Measurements from ENCODE around the gene BUB3.
"Not testable (repeated sequence)": the region's sequence is repeated elsewhere in the genome, so short reads cannot be mapped to it uniquely, and the experiment has no call there.

BUB3 gene

GRCh38 chr10:123154711-123155505 is 706 bp downstream of the BUB3 start:
- no peak for DNase-seq

DNA sequence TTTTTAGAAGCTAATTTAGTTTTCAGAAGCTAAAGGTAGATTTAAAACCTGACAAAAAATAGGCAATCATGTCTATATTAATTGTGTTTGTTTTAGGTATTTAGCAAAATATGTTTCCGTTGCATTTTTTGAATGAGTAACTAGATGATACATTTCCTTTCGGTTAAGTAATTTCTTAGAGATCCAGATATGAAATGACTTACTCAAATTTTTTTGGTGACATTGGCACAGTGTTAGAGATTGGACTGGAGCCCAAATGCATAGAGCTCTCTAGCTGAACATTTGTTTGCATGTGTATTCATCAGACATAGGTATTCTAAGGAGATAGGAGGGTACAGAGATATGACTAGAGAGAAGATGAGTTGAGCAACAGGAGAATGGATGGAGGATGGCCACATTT is 1.9 kb downstream of the BUB3 start:
- DNase-seq = no peak

- no peak for DNase-seq
Observed at GRCh38 chr10:123157210-123157609, 3.0 kb downstream of the BUB3 start.

DNA sequence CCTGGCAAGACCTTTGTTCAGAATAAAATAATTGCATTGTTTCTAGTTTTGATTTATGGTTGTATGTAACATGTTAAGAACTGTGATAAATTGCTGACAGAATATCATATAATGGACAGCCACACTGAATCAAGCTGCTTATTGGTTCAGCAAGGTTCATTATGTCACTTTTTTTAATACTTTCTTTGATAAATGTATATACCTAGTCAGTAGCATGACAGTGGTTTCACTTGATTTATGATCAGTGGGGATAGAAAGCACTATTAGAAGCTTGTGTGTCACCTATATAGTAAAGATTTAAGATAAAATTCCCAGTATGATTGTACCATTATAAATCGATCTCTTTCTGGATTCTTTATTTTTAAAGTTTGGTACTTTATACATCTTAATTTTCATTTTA is 4.5 kb downstream of the BUB3 start:
- DNase-seq = no peak

- no peak for DNase-seq
Observed at GRCh38 chr10:123160311-123160980, 6.2 kb downstream of the BUB3 start.

- no peak for DNase-seq
Observed at GRCh38 chr10:123164319-123164718, 10.1 kb downstream of the BUB3 start.

- DNase-seq = no peak
Observed at GRCh38 chr10:123165445-123166072, 11.4 kb downstream of the BUB3 start.

DNA sequence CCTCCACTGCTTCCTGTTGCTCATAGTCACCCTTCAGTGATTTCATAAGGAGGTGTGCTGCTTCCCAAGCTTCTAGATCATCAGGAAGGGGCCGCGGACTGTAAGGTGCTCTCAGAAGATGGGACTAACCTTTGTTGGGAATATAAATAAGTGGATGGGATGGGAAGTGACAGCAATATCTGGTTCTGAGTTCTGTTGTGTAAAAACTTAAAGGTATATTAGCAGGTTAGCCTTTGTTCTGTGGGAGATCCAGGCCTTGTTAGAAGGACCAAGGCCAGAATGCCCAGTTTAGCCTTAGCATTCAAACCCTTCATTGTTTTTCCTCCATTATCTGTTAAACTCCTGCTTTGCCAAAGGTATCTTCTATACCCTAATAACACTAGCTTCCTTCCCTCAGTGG is 12.4 kb downstream of the BUB3 start:
- DNase-seq = no peak

- no peak for DNase-seq
Observed at GRCh38 chr10:123170961-123171360, 16.8 kb downstream of the BUB3 start.

GRCh38 chr10:123171616-123172015 is 17.4 kb downstream of the BUB3 start:
- DNase-seq = not testable (repeated sequence)

DNA sequence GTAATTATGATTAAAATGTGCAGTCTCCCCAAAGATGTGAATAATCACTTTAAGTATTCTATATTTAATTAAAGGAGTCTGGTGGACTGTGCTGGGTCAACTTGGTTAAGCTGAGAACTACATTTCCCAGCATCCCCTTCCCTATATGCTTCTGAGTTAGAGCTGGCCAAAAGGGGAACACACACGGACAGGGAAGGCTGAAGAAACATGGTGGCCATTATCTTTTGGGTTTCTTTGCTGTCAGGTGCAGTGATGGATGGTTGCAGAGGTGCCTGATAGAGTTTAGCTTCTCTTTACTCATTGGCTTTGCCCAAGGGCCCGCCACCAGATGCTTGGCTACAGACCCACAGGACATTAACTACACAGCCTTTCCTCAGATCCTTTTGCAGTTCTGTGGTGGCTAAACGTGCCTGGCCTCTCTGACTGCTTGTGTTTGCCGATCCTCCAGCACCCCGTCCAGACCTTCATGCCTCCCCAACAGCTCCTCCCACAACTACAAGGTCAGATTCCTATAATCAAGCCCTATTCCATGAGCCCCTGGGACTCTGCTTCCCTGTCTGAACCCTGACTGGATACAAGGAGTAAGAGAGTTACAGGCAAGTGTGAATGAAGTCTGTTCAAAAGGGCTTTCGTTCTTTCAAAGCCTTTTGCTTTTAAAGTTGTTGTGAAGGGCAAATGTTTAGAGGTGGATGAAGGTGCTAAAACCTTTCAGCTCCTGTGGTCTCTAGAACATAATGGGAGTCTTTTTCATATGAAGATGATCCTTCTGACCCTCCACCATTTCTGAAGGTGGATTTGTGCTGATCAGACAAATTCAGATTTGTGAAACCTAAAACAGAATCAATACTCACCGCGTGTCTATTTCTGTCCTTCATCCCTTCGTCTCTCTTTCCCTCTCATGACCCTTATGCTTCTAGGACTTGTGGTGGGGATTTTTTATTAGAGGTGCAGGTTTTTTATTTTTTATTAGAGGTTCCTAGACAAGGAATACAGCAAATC is 21.5 kb downstream of the BUB3 start:
- no peak for DNase-seq

- not testable (repeated sequence) for DNase-seq
Observed at GRCh38 chr10:123178390-123178789, 24.2 kb downstream of the BUB3 start.

DNA sequence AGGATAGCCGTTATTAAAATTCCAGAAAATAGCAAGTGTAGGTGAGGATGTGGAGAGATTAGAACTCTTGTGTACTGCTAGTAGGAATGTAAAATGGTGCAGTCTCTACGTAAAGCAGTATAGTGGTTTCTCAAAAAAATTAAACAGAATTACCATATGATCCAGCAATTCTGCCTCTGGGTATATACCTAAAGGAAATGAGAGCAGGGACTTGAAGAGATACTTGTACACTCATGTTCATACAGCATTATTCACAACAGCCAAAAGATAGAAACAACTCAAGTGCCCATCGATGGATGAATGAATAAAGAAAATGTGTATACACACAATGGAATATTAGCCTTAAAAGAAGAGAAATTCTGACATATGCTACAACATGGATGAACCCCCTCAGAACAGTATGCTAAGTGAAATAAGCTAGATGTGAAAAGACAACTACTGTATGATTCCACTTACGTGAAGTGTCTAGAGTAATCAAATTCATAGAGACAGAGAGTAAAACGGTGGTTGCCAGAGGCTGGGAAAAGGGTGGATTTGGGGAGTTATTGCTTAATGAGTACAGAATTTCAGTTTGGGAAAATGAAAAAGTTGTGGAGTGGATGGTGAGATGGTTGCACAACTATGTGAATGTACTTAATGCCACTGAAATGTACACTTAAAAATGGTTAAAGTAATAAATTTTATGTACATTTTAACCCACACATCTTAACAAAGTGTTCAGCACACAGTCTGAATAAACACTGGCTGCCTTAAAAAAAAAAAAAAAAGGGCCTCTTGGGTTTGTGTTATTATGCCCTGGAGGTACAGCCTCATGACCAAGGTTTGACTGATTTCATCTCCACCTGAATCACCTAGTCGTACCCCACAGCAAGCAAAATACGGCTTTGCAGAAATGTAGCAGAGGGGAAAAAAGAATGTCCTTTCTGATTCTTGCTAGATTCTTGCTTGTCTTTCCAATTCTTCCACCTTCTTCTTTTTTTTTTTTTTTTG is 26.2 kb downstream of the BUB3 start:
- no peak for DNase-seq

- DNase-seq = no peak
Observed at GRCh38 chr10:123183724-123184123, 29.5 kb downstream of the BUB3 start.

DNA sequence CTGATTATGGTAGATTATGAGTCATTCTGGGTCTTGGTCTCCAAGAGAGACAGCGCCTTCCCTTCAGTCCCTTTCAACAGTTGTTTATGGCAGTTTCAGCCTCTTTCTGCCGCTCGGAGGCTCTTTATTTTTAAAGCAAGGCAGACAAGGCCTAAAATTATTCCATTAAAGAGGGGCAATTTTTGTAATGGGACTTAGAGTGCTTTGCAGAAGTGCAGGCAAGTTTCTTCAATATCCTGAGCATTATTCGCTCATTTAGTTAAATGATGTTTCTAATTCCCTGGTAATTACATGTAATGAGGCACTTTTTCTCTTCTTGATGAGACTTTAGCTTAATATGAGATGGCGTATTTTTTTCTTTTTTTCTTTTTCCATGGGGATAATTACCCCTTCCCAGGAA is 33.6 kb downstream of the BUB3 start:
- DNase-seq = no peak

DNA sequence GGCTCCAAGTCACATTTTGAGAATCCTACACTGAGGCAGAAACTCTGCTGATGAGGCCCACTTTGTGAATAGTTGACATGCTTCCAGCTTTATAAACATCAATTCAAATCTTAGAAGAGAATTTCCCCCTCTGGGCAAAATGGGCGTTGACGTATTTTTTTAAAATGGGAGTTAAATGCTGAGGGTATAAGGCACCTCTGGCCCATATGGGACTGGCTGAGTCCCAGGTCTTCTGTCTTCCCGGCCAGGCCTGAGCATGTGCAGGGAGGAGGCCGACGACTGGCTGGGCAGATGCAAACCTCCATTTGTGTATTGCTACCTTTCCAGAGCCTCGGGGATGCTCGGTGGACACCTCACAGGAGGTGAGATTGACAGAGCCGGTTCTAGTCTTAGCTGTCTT is 37.7 kb downstream of the BUB3 start:
- DNase-seq = no peak

DNA sequence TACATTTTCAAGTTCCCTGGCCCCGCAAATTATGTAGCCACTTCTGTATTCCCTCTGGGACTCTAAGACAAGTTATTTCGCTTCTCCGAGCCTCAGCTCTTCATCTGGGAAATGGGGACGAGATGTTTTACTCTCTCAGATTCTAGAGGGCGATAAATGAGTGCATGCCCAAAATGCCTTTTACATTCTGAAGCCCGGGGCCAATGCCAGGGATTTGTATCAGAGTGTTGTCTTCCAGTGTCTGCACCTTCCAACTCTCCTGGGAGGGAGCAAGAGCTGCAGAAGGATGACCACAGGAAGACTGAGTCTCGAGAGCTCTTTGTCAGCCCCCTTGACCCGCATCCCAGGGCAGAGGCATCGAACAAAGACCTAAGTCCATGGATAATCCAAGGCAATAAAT is 39.9 kb downstream of the BUB3 start:
- no peak for DNase-seq

- no peak for DNase-seq
Observed at GRCh38 chr10:123200531-123200930, 46.3 kb downstream of the BUB3 start.

- DNase-seq = no peak
Observed at GRCh38 chr10:123202506-123202905, 48.3 kb downstream of the BUB3 start.

DNA sequence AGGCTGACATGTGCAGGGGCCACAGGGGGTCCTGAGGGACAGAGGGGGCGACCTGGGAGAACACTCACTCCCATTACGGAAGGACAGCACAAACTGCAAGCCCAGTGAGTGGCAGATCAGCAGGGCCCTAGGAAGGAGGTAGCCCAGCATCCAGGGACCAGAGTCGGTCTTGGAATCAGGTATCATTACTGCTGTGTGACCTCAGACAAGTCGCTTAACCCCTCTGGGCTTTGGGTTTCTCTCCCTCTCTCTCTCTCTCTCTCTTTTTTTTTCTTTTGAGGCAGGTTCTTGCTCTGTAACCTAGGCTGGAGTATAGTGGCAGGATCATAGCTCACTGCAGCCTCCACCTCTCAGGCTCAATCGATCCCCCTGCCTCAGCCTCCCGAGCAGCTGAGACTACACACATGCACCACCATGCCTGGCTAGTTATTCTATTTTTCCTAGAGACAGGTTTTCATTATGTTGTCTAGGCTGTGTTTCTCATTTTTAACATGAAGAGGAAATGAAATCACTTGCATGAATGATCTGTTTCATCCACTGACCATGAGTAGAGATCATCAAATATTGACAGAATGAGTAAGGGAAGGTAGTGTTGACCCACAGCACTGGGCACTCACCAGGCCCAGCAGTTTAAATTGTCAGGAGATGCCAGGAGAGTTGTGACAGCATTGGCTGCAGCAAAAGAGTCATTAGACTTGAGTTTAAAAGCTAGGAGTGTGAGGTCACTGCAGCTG is 49.4 kb downstream of the BUB3 start:
- DNase-seq = no peak

DNA sequence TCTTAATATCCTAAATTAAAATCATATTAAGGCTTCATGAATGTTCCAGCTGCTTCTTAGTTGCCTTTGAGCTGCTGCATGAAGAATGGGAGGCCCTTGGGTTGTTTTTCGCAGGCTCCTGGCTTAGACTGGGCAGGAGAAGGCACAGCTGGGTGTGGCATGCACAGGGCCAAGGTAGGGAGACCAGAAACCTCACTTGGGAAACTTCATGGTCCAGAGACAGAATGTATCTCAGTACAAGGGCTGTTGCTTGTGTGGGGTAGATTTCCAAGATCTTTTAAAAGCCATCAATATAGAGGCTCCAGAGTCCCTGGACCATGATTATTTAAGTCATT is 49.9 kb downstream of the BUB3 start:
- DNase-seq = no peak

All from DMS 273 treated with DMSO at 0.1 percent for 48 hours (cell line).